Measurements from ENCODE around the gene TNNI2.
A peak's percentile ranks its signal among the peaks of the same experiment; 100 is the strongest.

TNNI2 gene

GRCh38 chr11:1888811-1889210 lies 50.0 kb downstream of the TNNI2 start:
- DNase-seq (ENCODE audit: low read depth in 2 of 2) = no peak

GRCh38 chr11:1889224-1889930 lies 50.6 kb downstream of the TNNI2 start:
- peak; percentile 62 to 73 for DNase-seq (ENCODE audit: low read depth in 2 of 2)

- DNase-seq (ENCODE audit: low read depth in 2 of 2) = no peak
Observed at GRCh38 chr11:1889941-1890855, 51.4 kb downstream of the TNNI2 start.

All from stimulated activated CD8-positive, alpha-beta memory T cell treated with anti-CD3 and anti-CD28 coated beads, Interleukin-15, amount 100 ng/mL, for 48 hours (primary cell).